GM21423 (cell line): ENCODE measurements around the gene RPP14.
A peak's percentile ranks its signal among the peaks of the same experiment; 100 is the strongest.
"Not testable (repeated sequence)": the region's sequence is repeated elsewhere in the genome, so short reads cannot be mapped to it uniquely, and the experiment has no call there.

Experiments
- ATAC-seq: cut with Tn5 transposase; IDR thresholded peaks from one replicate; pipeline ENCODE4 v1.9.1; 2021; ENCODE audit warnings: mild to moderate bottlenecking, moderate library complexity; ENCODE audit not compliant: unreplicated experiment

The RPP14 gene

DNA sequence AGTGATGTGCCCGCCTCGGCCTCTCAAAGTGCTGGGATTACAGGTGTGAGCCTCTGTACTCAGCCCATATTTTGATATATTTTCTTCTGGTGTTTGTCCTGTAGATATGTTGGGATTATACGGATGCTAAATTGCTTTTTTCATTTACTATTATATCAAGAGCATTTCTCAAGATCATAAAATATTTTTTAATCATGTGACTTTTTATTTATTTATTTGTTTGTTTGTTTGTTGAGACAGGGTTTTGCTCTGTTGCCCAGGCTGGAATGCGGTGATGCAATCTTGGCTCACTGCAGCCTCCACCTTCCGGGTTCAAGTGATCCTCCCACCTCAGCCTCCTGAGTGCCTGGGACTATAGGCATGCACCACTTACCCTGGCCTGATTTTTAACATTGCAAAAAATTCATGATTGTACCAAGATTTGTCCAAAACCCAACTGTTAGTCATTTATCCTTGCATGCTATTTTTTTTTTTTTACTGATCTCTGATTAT lies 23.9 kb downstream of the RPP14 start:
- no peak for ATAC-seq

DNA sequence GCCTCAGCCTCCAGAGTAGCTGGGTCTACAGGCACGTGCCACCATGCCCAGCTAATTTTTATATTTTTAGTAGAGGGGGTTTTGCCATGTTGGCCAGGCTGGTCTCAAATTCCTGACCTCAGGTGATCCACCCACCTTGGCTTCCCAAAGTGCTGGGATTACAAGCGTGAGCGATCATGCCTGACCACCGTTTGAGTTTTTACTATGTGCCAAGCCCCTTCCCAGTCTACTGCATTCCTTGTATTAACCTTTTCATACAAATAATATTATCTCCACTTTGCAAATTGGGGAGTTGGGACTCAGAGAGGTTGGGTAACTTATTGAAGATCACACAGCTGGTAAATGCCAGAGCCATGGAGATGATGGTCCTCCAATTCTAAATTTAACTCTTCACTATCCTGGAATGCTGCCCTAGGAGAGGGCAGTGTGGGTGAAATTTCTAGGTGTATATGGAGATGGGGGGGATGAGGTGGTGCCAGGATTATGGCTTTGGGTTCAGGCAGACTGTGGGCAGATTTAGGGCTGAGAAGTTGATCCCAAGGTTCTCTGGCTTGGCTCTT lies 25.6 kb downstream of the RPP14 start:
- ATAC-seq = no peak

DNA sequence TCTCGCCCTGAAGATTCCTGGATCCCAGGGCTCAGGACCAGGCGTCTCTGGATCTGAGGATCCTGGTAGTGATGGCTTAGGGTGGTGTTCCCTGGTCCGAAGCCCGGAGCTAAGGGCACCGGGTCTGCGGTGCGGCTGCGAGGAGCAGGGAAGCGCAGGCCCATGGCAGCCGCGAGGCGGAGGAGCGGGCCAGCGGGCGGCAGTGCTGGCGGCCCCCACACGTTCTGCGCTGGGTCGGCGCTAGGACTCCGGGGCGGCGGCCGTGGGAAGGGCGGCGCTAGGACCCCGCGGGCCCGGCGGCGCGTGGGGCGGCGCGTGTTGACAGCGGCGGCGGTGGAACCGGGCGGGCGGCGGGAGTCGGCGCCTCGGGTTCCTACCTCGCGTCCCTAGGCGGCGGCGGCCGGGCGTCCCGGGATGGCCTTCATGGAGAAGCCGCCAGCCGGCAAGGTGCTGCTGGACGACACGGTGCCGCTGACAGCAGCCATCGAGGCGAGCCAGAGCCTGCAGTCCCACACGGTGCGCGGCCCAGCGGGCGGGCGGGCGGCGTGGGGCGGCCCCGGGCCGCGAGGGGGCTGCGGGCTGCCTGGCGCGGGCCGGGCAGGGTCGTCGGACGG lies 26.6 kb downstream of the RPP14 start, which contains the start of gene PXK:
Gene PXK, plus strand, starts transcription at position 318 of the 614 bp plus-strand sequence. Its CDS starts 97 bp downstream, at position 415.
- peak; percentile 88 for ATAC-seq

DNA sequence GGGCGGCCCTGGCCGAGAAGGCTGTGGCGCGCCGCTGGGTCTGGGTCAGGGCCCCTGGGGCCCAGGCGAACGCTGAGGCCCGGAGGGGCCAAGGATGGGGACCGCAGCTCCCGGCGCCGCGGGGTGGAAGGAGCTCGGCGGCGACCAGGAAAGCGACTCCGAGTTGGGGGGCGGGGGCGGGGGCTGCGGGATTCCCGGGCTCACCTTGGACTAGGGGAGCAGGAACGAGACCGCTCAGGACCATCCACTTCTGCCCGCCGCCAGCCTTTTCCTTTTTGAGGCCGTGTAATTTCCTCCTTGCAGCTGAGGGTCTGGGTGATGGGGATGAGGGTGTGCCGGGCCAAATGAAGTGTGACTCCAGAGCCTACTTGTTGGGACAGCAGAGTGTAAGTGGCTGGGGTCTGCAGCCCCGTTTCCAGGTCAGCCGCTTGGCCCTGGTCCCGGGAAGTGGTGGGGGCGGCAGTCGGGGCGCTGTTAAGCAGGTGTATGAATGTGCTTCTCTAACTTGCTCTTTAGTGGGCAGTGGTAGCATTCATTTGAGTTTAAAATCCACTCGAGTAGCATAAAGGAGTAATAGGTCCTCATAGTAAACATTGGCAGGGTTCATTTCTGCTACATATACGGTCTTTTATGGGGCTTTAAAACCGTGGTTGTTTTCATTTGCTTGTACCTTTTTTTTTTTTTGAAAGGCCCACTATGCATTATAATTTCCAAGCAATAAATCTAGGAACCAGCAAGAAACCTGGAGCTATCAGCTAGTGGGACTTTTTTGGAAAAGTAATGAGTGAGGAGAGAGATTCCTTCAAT lies 27.4 kb downstream of the RPP14 start:
- peak; percentile 42 for ATAC-seq

DNA sequence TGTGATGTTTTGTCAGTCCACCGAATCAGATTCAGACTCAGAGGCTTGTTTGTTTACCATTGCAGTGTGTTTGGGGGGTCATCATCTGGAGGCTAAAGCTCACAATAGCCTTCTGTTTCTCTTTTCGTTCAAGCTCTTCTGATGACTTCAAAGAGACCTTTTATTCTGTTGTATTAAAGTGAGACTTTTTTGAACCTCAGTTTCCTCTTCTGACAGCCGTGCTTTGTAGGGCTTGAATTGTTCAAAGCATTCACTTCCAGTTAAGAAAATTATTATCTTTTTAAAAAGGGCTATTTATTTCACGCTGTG lies 27.9 kb downstream of the RPP14 start:
- no peak for ATAC-seq

DNA sequence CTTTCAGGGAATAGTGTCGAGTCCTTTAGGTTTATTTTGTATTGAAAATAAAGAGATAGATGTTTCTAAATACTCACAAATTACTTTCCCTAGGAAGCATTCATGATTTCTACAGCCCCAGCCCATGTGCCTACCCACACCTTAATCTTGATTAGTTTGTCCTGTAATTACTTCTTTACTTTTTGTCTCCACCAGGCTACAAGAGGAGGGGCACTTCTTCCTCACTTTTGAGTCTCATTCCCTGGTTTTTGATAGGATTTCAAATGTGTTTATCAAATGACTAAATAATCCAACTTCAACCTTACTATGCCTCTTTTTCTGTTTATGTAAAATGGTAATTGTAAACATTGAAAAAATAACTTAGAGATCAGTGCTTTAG lies 28.4 kb downstream of the RPP14 start:
- no peak for ATAC-seq

DNA sequence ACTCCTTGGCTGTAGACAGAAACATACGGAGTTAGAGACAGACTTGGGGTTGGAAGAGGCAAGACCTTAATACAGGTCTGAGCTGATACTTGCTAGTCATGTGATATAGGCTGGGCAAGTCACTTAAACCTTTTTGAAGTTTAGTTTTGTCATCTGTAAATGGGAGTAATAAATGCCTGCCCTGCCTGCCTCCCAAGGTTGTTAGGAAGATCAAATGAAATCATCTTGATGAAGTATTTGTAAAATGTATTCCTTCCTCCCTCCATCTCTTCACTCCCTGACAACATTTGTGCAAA lies 29.6 kb downstream of the RPP14 start:
- no peak for ATAC-seq

DNA sequence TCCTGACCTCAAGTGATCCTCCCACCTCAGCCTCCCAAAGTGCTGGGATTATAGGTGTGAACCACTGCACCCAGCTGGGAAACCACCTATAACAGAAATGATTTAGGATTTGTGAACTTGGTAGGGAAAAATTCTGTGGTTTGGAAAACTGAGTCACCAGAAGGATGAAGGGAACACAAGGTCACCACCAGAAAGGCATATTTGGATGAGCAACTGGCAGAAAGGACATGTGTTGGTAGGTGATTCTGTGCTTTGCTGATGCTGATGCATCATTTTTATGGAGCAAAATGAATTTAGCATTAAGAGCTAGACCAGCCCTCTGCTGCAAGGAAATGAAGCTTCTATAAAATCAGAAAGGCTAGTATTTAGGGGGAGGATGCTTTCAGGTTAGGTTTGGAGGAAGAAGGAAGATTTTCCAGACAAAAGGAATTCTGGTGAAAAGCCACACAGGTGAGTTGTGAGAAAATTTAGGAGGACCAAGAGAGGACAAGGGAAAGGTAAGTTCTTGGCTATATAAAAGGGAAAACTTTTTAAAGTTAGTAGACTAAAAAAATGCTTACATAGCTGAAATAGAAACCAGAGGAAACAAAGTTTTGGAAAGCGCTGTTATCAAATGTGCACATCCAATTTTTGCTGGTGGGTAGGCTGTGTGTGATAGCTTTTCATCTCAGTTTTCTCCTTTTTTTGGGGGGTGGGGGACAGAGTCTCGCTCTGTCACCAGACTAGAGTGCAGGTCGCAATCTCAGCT lies 30.3 kb downstream of the RPP14 start:
- ATAC-seq = no peak

DNA sequence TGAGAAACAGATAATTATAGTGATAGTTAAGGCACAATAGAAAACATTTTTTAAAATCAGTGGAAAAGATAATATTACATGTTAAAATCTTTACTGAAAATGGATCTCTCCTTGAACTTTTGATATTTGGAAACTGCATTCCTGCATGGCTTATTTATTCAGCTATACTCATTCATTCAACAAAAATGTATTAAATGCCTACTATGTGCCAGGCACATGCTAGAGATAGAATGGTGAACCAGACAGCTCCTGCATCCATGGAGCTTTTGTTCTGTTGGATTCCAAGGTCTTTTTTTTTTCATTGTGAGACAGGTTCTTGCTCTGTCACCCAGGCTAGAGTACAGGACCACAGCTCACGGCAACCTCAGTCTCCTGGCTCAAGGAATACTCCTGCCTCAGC lies 31.1 kb downstream of the RPP14 start:
- no peak for ATAC-seq

DNA sequence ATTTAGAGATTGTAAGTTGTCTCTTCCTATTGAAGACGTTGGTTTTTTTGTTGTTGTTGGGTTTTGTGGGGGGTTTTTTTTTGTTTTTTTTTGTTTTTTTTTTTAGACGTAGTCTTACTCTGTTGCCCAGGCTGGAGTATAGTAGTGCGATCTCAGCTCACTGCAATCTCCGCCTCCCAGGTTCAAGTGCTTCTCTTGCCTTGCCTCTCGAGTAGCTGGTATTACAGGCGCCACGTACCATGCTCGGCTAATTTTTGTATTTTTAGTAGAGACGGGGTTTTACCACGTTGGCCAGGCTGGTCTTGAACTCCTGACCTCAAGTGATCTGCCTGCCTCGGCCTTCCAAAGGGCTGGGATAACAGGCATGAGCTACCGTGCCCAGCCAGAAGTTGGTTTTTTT lies 33.1 kb downstream of the RPP14 start:
- not testable (repeated sequence) for ATAC-seq

DNA sequence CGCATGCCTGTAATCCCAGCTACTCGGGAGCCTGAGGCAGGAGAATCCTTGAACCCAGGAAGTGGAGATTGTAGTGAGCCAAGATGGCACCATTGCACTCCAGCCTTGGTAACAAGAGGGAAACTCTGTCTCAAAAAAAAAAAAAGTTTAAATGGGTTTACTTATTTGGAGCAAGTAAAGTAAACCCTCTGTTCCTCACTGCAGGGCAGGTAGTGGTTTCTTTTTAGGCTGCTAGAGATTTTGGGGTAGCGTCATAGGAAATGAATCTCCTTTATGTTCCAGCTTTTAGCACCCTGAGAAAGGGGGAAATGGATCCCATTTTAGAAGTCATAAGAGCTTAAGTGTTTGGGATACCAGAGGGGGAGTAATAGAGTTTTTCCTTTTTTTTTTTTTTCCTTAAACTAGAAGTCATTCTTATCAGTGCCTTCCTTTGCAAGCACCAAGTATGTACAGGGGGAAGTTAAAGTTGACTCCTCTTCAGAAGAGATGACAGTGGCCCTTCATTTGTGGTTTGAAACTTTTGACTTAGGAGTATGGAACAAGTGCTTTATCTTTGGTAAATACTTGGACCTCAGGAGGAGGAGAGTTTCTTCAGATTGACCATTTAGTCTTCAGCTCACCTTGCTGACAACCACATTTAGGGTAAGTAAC lies 34.7 kb downstream of the RPP14 start:
- no peak for ATAC-seq

DNA sequence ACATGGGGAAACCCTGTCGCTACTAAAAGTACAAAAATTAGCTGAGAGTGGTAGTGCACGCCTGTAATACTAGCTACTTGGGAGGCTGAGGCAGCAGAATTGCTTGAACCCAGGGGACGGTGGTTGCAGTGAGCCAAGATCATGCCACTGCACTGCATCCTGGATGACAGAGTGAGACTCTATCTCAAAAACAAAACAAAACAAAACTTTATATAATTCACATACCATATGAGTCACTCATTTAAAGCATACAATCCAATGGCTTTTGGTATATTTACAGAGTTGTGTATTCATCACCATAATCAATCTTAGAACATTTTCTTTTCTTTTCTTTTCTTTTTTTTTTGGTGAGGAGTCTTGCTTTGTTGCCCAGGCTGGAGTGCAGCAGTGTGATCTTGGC lies 35.3 kb downstream of the RPP14 start:
- ATAC-seq = no peak

DNA sequence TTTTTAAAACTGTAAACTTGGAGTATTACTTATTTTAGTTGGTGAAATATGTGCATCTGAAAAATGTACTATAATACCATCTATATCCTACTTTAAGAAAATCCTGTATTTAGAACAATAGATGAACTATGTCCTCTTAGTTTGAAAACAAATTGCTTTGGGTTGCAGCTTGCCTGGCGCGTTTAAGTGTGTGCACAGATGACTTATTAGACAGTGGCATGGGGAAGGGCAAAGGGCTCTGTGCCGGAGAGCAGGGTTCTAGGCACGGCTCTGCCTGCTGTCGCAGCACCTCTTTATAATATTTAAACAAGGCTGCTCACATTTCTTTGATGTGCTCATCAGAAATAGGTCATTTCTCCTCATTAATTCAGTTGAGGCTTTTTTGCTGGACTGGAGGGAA lies 36.6 kb downstream of the RPP14 start:
- no peak for ATAC-seq

DNA sequence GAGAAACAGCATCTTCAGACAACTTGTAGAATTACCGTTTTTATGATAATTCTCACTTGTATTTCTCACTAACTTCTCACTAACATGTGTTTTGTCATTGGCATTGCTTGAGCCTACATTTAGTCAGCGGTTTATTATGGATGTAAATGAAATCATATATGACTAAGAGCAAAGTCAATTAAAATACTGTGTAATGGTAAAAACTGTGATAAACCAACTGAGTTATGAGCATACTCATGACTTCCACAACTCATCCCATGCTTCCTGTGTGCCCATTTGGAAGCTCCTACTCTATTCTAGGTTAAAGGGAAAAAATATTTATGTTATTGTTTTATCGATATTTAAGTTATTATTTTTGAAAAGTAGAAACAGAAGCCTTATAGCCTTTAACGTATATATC lies 39.4 kb downstream of the RPP14 start:
- no peak for ATAC-seq

DNA sequence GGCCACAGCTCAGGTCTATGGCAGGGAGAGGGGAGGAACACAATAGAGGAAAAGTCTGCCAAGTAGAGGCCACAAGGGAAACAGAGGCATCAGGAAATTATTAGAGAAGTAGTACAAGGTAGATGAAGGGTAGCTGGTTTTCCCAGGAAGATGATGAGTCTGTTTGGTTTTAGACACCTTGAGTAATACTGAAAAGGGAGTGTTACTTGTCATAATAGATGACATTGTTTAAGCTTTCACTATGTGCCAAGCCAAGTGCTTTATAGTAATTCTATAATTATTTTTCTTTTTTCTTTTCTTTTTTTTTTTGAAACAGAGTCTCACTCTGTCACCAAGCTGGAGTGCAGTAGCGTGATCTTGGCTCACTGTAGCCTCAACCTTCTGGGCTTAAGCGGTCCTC lies 40.3 kb downstream of the RPP14 start:
- no peak for ATAC-seq

DNA sequence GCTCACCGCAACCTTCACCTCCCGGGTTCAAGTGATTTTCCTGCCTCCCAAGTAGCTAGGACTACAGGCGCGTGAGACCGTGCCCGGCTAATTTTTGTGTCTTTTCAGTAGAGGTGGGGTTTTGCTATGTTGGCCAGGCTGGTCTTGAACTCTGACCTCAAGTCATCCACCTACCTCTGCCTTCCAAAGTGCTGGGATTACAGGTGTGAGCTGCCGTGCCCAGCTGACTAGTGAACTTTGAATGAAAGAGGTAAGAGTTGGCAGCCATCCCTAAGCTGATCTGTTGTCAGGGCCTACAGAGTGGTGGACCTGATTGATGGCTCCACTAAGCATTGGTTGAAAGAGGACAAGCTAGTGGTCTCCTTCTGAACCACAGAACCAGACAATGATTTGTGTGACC lies 41.9 kb downstream of the RPP14 start:
- no peak for ATAC-seq

DNA sequence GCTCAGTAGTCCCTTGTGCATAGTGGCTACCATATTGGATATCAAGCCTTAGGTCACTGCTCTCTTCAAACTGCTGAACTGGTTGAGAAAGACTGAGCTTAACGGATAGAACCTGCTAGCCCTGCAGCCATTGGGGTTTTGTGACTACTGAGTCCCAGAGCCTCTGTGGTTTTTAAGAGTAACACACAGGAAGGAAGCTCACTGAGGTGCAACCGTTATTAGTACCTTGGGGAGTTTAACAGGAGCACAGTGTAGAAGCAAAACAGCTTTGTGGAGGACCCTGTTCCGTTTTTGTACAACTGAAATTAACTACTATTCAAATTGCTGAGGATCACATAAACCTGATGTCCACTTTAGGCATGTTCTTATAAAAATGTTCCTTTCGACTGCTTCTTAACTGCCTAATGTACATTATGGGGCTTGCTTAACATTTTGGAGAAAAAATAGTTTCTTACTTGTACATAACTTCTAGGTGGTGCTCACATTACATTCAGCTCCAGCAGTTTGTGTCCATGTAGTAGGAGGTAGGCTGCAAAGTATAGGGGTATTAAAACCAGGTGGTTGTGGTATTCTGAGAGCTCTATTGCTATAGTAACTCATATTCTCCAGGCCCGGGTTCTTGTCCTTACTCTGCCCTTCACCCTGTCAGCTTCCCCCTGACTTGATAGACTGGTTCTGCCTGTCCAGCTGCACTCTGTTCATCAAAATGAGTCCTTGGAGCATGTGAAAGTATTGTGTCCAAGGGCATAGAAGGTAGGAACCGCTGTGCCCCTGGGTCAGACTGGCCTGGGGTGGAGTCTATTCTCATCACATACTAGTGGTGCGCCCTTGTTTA lies 44.0 kb downstream of the RPP14 start:
- ATAC-seq = peak; percentile 88

DNA sequence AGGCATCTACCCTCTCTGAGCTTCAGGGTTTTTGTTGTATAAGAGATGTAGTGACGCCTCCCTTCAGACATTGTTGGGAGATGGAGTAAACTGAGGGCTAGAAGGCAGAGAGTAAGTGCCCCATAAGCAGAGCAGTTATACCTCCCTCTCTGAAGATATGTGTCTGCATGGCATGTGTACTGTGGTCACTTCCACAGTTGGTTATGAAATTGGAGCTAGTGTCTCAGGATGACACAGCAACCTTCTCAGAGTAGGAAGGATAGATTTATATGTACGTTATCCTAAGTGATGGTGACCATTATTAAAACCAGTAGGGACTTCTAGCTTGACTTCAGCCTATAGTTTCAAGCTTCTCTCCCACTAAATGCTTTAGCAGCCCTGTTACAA lies 44.6 kb downstream of the RPP14 start:
- ATAC-seq = no peak

DNA sequence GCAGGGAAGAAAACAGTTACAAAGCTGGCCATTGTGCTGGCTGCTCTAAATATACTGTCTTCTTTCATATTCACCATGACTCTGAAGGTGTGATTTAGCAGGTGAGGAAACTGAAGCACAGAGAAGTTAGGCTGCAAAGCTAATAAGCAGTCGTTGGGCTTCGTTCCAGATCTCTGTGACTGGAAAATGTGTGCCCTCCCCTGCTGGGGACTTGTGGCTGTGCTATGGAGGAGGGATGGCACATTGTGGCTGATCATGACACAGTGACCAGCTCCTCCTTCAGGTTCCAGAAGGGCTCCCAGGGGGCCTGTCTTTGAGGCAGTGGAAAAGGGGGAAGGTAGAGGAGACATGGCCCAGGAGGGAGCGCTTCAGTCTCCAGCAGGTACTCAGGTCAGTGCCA lies 45.9 kb downstream of the RPP14 start:
- no peak for ATAC-seq

DNA sequence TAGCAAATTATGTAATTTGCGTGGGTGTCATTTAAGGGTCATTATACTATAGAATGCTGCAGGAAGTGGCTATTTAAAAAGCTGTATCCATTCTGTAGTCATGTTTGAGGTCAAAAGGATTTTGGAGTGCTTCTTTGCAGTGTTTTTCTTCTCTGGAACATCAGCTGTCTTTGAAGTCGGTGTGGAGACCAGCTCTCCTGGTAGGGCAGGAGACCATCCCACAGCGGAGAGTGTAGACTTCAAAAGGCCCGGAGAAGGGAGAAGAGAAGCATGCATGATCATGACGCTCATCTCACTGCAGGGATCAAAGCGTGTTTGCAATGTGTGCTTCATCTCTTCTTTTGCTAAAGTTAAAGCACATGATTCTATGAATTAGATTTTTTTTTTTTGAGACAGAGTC lies 46.6 kb downstream of the RPP14 start:
- no peak for ATAC-seq
